ENCODE data around the gene CLTB. TPM values are rescaled to one million over a fixed set of nuclear protein-coding genes. Genes with fewer than 3 reads are reported as not detected.
A peak's percentile ranks its signal among the peaks of the same experiment; 100 is the strongest.

CLTB gene
- total RNA-seq (100 to 1,000 TPM; 103 to 107 TPM), polyA plus RNA-seq (ENCODE audit: insufficient read depth, low read depth, low replicate concordance) (60.8 TPM)
- long read RNA-seq, donor 1, transcript CLTB-202 (5 exons, 1,161 nt) = major isoform, 58 of 61 reads
- long read RNA-seq, donor 1, partial matches to known transcripts = 0 of 61 reads
- long read RNA-seq, donor 1, other reads (novel, unspliced or antisense) = 0 of 61 reads
- long read RNA-seq, donor 2, transcript CLTB-202 (5 exons, 1,161 nt) = major isoform, 32 of 355 reads
- long read RNA-seq, donor 2, partial matches to known transcripts = 103 of 355 reads
- long read RNA-seq, donor 2, other reads (novel, unspliced or antisense) = 218 of 355 reads

- H3K4me3 ChIP-seq = peak within 1 kb of the TSS; percentile 72 to 95
- H3K4me1 ChIP-seq = peaks cover 34% of the 10 kb centered on the region
- intact Hi-C loops (cut with DNase I; ENCODE audit: low total_unique reads) = loop anchor here (10.0 kb wide), 1 partner anchor 119 kb away; the partner anchor contains the start of gene RNF44
Measured at GRCh38 chr5:176415952-176416924, at the start of gene CLTB. CLTB (minus strand) TSS chr5:176416539; CDS start chr5:176416363, 176 bp downstream.

GRCh38 chr5:176463113-176463764, 46.9 kb upstream of the CLTB start:
- no peaks in the 10 kb centered on the region for H3K27me3 ChIP-seq
- H3K27ac ChIP-seq = no peak overlapping the region
- no peaks in the 10 kb centered on the region for H3K36me3 ChIP-seq (ENCODE audit: low read depth, missing control alignments)
- no peak overlapping the region for H3K4me3 ChIP-seq
- intact Hi-C loops (cut with DNase I; ENCODE audit: low total_unique reads) = no loop called here
- DNase-seq = no peak
- no peaks in the 10 kb centered on the region for H3K9me3 ChIP-seq
- peaks cover 8% of the 10 kb centered on the region for H3K4me1 ChIP-seq
- no peak for TF ChIP-seq CTCF (IDR thresholded peaks at IDR 0.05)
- no peak for TF ChIP-seq POLR2A (IDR thresholded peaks at IDR 0.05)
- 87 to 90% methylated on average over 7 of the region's 7 CpGs for WGBS, 2 donors

More at GRCh38 chr5:176415952-176416924, at the start of gene CLTB:
- no peaks in the 10 kb centered on the region for H3K27me3 ChIP-seq
- DNase-seq = peak; percentile 92
- no peaks in the 10 kb centered on the region for H3K36me3 ChIP-seq (ENCODE audit: low read depth, missing control alignments)
- H3K27ac ChIP-seq = peak within 1 kb of the TSS; percentile 84 to 87
- H3K9me3 ChIP-seq = no peaks in the 10 kb centered on the region
- TF ChIP-seq POLR2A (IDR thresholded peaks at IDR 0.05) (peak; percentile 36), CTCF (IDR thresholded peaks at IDR 0.05) (peak; percentile 74 to 94 (median 92))
- WGBS, 2 donors = 1 to 5% methylated on average over 18 to 62 of the region's 107 CpGs

GRCh38 chr5:176461349-176461748, 45.0 kb upstream of the CLTB start:
- DNase-seq = no peak
- H3K27ac ChIP-seq = no peak overlapping the region
- no peaks in the 10 kb centered on the region for H3K27me3 ChIP-seq
- H3K36me3 ChIP-seq (ENCODE audit: low read depth, missing control alignments) = no peaks in the 10 kb centered on the region
- WGBS, 2 donors = 90 to 91% methylated on average over 2 of the region's 2 CpGs
- intact Hi-C loops (cut with DNase I; ENCODE audit: low total_unique reads) = no loop called here
- no peak for TF ChIP-seq POLR2A (IDR thresholded peaks at IDR 0.05)
- no peak for TF ChIP-seq CTCF (IDR thresholded peaks at IDR 0.05)
- no peak overlapping the region for H3K4me3 ChIP-seq
- H3K4me1 ChIP-seq = peaks cover 13% of the 10 kb centered on the region
- H3K9me3 ChIP-seq = no peaks in the 10 kb centered on the region

- 95 to 97% methylated on average over 3 of the region's 3 CpGs for WGBS, 2 donors
- H3K27me3 ChIP-seq = no peaks in the 10 kb centered on the region
- peaks cover 7% of the 10 kb centered on the region for H3K4me1 ChIP-seq
- TF ChIP-seq CTCF (IDR thresholded peaks at IDR 0.05) (no peak), POLR2A (IDR thresholded peaks at IDR 0.05) (no peak)
- no peak for DNase-seq
- H3K27ac ChIP-seq = no peak overlapping the region
- H3K36me3 ChIP-seq (ENCODE audit: low read depth, missing control alignments) = no peaks in the 10 kb centered on the region
- intact Hi-C loops (cut with DNase I; ENCODE audit: low total_unique reads) = no loop called here
- H3K4me3 ChIP-seq = no peak overlapping the region
- no peaks in the 10 kb centered on the region for H3K9me3 ChIP-seq
Measured at GRCh38 chr5:176458904-176459561, 42.7 kb upstream of the CLTB start.

Measured in testis (tissue), 5 donors.